OCI-LY1 (cell line): ENCODE measurements around the gene SH2B3.

Experiments used
- CTCF ChIP-seq: fragments of 200-600 bp; sonication (generic), shearing (Covaris generic); IDR thresholded peaks from 2 replicates; pipeline ENCODE4 v1.5.1; 2017; ENCODE audit warnings: mild to moderate bottlenecking, antibody characterized with exemption, low read length, moderate library complexity, mixed read lengths
- EZH2 ChIP-seq: fragments of 200-600 bp; sonication (generic), shearing (Covaris generic); IDR thresholded peaks from 2 replicates; pipeline ENCODE4 v1.8.0; 2017; ENCODE audit warnings: borderline replicate concordance, mixed run types, mild to moderate bottlenecking, antibody characterized with exemption, low read length, moderate library complexity, mixed read lengths

GRCh38 chr12:111413442-111414086, 7.8 kb downstream of the SH2B3 start:
- TF ChIP-seq CTCF (no peak), EZH2 (no peak)
